ENCODE measurements around the gene PGA3.

Gene PGA3

GRCh38 chr11:61254403-61255025, 51.2 kb downstream of the PGA3 start:
- DNase-seq = peak; percentile 6 to 44

- no peak for DNase-seq
These were observed 53.6 kb downstream of the PGA3 start for GRCh38 chr11:61256710-61257482.

- no peak for DNase-seq
These were observed 55.2 kb downstream of the PGA3 start for GRCh38 chr11:61258546-61258945.

GRCh38 chr11:61259363-61259762, 56.0 kb downstream of the PGA3 start:
- no peak for DNase-seq
